ENCODE measurements around the gene FAM13B.

Gene FAM13B

DNA sequence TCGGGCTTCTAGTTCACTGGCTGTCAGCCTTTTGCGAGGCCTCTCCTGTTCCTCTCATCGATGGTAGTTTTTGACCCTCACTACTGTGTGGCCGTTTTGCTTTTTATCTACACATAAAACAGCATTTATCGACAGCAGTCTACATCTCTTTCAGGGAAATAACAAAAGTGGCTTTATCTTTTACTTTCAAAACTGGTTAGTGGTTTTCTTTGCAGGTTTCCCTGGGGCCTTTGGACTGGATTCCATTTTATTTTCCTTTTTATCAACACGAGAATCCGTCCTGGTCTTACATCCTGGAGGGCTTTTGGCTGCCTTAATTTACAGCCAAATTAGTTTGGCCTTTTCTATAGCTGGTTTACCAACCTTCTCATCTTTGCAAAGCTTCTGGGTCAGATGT is 144.4 kb downstream of the FAM13B start:
- Histone ChIP-seq H3K4me3 (ENCODE audit: insufficient read depth, low read depth, low read length) (peak overlapping the region; percentile 26), H3K36me3 (ENCODE audit: control insufficient read depth, insufficient read depth, low read length) (no peaks in the 10 kb centered on the region), H3K4me1 (ENCODE audit: control insufficient read depth, insufficient read depth, low read length) (peaks cover 10% of the 10 kb centered on the region), H3K27me3 (ENCODE audit: control insufficient read depth, insufficient read depth, low read length, poor library complexity, severe bottlenecking) (no peaks in the 10 kb centered on the region), H3K9me3 (ENCODE audit: control insufficient read depth, low read length) (no peaks in the 10 kb centered on the region), H3K27ac (ENCODE audit: insufficient read depth, low read depth, low read length, poor library complexity, severe bottlenecking) (peak overlapping the region; percentile 60)
- 80 to 83% methylated on average over 7 of the region's 7 CpGs for WGBS, 2 experiments

All from ectodermal cell (in vitro differentiated cells).